ENCODE results near the gene PCTP. TPM values are rescaled to one million over a fixed set of nuclear protein-coding genes. Genes with fewer than 3 reads are reported as not detected.

PCTP gene
- 17.8 TPM for total RNA-seq

- peak within 1 kb of the TSS; percentile 88 to 94 for H3K4me3 ChIP-seq
- H3K9me3 ChIP-seq: no peaks in the 10 kb centered on the region
- intact Hi-C loops (cut with DNase I): loop anchor here (2.0 to 10.0 kb wide), 3 partner anchors 26 to 486 kb away; partner anchors contain the start of genes HLF and MMD
- no peaks in the 10 kb centered on the region for H3K36me3 ChIP-seq
- DNase-seq (ENCODE audit: low spot score in 2 of 2): peak; percentile 83 to 98
- peak within 1 kb of the TSS; percentile 78 to 80 for H3K27ac ChIP-seq
- H3K4me1 ChIP-seq: peaks cover 0 to 6% of the 10 kb centered on the region in 2 donors
- TF ChIP-seq CTCF (IDR thresholded peaks at IDR 0.05): peak in 2 of 3 experiments; percentile 35 to 39
- no peaks in the 10 kb centered on the region for H3K27me3 ChIP-seq
These were observed at the start of gene PCTP for GRCh38 chr17:55750750-55751657. PCTP (plus strand) TSS chr17:55751051; CDS start chr17:55751104, 53 bp downstream.

DNA sequence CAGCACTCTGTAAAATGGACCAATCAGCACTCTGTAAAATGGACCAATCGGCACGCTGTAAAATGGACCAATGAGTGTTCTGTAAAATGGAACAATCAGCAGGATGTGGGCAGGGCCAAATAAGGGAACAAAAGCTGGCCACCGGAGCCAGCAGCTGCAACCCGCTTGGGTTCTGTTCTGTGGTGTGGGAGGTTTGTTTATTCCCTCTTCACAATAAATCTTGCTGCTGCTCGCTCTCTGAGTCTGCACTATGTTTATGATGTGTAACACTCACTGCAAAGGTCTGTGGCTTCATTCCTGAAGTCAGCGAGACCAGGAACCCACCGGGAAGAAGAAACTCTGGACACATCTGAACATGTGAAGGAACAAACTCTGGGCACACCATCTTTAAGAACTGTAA, 48.7 kb upstream of the PCTP start:
- Histone ChIP-seq H3K36me3 (no peaks in the 10 kb centered on the region), H3K27ac (no peak overlapping the region), H3K4me3 (no peak overlapping the region), H3K27me3 (no peaks in the 10 kb centered on the region), H3K9me3 (no peaks in the 10 kb centered on the region), H3K4me1 (no peaks in the 10 kb centered on the region)
- TF ChIP-seq CTCF (IDR thresholded peaks at IDR 0.05): no peak
- intact Hi-C loops (cut with DNase I): no loop called here
- DNase-seq (ENCODE audit: low spot score in 2 of 2): no peak

GRCh38 chr17:55704401-55704800, 46.5 kb upstream of the PCTP start:
- TF ChIP-seq CTCF (IDR thresholded peaks at IDR 0.05): no peak
- no peaks in the 10 kb centered on the region for H3K27me3 ChIP-seq
- H3K36me3 ChIP-seq: no peaks in the 10 kb centered on the region
- H3K9me3 ChIP-seq: no peaks in the 10 kb centered on the region
- no peak overlapping the region for H3K27ac ChIP-seq
- intact Hi-C loops (cut with DNase I): no loop called here
- no peak overlapping the region for H3K4me3 ChIP-seq
- H3K4me1 ChIP-seq: no peaks in the 10 kb centered on the region
- DNase-seq (ENCODE audit: low spot score in 2 of 2): no peak

DNA sequence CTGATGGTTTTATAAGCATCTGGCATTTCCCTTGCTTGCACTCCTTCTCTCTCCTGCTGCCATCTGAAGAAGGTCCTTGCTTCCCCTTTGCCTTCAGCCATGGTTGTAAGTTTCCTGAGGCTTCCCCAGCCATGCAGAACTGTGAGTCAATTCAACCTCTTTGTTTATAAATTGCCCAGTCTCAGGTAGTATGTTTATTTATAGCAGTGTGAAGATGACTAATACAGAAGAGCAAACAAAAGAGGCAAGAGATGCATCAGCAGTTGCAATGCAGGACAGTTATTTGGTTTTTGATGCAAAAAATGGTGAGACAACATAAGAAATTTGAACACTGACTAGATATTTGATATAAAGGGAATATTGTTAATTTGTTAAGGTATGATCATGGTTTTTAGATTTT, 45.0 kb upstream of the PCTP start:
- intact Hi-C loops (cut with DNase I): no loop called here
- Histone ChIP-seq H3K4me3 (no peak overlapping the region), H3K27ac (no peak overlapping the region), H3K4me1 (peaks cover 0 to 8% of the 10 kb centered on the region in 2 donors), H3K9me3 (no peaks in the 10 kb centered on the region), H3K36me3 (no peaks in the 10 kb centered on the region), H3K27me3 (no peaks in the 10 kb centered on the region)
- no peak for TF ChIP-seq CTCF (IDR thresholded peaks at IDR 0.05)
- DNase-seq (ENCODE audit: low spot score in 2 of 2): no peak

DNA sequence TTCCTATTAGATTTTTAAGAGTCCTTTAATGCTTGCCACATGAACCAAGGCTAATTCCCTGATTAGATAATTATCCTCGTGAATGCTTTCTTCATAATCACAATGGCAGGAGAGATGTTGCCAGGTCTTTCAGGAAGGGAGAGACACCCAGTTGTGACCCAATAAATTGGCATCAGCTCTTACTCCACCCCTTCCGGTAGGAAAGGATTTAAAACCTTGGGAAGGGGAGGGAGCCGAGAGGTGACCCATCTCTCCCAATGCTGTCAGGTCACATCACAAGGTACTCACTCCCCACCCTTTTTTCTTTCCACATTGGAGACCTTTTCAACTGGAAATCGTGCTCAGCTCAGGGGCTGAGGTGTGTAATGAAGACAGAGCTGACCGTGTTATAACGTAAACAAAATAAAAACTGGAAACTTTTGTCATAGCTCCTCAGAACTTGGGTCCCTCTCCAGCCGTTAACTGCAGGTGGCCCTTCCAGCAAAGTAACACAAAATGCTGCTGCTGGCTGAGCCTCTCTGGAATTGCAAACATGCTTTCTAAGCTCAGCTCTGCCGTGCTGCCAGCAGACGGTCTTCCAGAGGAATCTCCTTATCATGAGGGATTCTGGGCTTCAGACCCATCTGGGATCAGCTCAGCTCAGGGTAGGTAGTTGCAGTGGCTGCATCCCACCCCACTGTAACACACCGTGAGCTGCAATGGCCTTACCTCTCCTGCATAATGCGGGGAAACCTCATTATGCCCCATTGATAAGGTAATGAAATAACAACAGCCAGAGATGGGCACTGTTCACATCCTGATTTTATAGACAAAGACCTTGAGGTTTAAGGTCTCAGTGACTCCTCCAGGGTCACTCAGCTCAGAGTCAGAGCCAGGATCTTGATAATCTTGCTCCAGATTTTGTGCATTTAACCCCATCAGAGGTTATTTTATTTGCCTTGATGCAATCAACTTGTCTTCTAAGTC, 43.8 kb upstream of the PCTP start:
- H3K27ac ChIP-seq: no peak overlapping the region
- H3K36me3 ChIP-seq: no peaks in the 10 kb centered on the region
- no peaks in the 10 kb centered on the region for H3K9me3 ChIP-seq
- intact Hi-C loops (cut with DNase I): no loop called here
- H3K4me1 ChIP-seq: peaks cover 0 to 8% of the 10 kb centered on the region in 2 donors
- H3K4me3 ChIP-seq: no peak overlapping the region
- no peaks in the 10 kb centered on the region for H3K27me3 ChIP-seq
- no peak for DNase-seq (ENCODE audit: low spot score in 2 of 2)
- TF ChIP-seq CTCF (IDR thresholded peaks at IDR 0.05): no peak
